HG02623 (cell line): ENCODE data around the gene CYP11A1.

Source experiments
- ATAC-seq: cut with Tn5 transposase; IDR thresholded peaks from one replicate; pipeline ENCODE4 v1.9.1; 2021; ENCODE audit warnings: moderate library complexity; ENCODE audit not compliant: unreplicated experiment

CYP11A1 gene

DNA sequence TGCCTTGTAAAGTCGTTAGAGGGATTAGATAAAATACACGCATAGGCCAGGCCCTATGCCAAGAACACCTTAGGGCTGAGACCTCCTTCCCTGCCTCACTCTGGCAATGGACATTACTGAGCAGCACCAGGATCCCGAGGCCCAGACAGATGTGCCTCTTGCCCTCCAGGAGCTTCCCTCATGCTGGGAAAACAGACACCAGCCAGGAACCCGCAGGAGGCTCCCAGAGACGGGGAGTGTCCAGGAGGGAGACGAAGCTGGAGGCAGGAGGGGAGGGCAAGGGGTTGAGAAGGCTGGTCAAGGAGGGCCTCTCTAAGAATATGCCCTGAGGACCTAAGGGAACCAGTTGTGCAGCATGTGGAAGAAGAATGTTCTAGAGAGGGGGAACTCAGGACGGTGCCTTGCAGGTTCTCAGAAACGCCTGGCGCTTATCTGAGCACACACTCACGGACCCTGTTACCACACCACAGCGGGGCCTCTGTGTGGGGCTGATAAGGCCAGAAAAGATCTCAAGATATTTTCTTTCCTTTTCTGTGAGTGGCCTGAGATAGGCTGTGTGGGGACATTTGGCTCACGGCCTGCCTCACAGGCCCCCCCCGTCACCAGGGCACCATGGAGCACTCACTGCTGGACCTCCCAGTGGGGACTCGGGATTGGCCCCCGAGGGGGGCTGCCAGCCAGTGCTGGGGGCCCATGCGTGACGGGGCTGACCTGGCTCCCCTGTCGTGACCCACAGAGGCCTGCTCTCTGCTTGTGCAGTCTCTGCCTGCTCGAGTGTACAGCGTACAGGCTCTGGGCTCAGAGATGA lies 22.0 kb upstream of the CYP11A1 start:
- ATAC-seq = no peak

DNA sequence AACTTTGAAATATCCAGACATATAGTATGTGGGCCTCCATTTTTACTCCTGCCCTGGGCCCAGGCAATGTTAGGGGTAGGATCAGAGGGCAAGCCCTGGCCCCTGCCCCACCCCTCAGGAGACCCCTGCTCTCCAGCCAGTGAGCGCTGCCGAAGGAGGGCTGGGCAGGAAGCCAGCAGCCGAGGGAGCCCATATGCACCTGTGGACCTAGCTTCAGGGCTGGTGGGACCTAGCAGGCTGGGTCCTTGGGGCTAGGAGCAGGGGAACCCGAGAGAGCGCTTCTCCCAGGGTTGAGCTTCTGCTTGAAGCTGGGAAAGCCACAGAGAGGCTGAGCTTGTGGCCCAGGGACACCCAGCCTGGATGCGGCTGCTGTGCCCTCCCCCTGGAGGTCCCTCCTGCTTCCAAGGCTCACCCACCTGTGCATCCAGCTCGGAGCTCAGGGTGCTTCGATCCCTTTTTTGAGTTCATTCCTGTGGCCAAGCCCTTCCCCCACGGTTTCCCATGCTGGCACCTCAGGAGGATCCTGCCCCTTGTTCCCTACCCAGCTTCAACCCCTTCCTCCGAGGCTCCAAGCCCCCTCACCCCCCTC lies 21.0 kb upstream of the CYP11A1 start:
- ATAC-seq = no peak

DNA sequence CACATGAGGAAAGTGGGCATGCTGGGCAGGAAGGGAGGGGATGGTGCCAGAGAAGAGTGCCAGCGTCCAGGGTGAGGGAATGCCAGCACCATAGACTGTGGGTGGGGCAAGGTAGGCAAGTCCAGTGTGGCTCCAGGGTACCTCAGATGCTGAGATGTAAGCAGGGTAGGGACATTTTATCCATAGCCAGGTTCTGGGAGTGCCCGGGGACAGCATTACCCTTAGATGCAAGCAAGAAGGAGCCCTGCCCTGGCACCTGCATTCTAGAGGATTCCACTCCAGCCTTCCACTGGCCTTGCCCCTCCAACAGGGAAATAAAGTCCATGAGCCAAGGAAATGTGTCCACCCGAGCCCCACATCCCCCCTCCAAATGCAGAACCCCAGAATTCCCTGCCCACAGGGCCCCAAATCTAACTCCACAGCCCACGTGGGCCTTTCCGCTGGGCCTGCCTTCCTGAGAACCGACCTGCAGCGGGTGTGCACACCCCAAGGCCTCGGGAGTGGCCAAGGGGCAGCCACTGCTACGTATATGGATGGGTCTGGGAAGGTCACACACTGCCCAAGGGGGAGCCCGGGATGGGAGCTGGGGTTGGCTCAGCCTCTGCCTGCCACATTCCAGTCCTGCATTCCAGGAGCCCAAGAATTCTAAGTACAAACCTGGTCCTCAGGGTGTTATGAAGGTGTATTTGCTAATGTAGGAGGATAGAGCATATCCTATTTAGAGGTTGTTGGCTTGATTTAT lies 20.3 kb upstream of the CYP11A1 start:
- ATAC-seq = no peak

DNA sequence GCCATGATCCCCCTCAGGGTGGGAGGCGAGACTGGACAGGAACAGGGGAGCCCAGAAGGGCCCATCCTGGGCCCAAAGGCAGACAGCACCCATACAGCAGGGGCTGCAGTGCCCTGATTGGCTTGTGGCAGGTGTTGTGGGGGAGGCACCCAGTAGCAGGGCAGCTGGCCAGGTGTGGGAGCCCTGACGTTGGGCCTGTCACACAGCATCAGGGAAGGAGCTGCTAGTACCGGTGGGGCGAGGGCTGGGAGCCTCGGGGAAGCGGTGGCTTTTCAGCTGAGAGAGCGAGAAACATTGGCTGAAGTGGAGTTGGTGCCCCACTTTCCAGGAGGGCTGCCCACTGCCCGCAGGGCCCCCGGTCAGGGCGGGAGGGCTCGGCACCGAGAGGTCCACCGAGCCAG lies 19.7 kb upstream of the CYP11A1 start:
- no peak for ATAC-seq

DNA sequence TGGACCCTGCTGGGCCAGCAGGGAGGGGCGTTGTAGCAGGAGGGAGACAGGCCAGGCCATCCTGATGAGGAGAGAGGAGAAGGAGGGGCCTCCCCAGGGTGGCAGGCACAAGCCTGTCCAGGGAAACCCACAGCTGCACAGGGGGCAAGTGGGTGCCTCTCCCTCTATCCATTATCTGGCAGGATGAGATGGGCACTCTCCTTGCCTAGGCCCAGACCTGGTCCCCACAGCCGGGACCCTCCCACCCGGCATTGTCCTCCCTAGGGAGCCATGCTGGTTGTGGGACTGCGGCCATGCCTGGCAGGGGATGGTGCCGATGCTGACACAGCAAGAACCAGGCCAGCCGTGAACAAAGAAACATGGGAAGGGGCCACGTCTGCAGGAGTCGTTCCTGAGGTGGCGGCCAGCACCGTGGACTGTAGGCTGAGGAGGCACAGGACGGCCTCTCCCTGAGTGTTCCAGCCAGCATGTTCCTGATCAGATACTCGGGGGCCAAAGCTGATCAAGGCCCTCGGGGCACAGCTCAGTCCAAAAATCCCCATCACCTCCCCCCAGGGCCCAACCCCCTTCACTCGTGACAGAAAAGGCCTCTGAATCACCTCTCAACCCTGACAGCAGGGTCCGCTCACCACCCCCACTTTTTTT lies 19.2 kb upstream of the CYP11A1 start:
- no peak for ATAC-seq

DNA sequence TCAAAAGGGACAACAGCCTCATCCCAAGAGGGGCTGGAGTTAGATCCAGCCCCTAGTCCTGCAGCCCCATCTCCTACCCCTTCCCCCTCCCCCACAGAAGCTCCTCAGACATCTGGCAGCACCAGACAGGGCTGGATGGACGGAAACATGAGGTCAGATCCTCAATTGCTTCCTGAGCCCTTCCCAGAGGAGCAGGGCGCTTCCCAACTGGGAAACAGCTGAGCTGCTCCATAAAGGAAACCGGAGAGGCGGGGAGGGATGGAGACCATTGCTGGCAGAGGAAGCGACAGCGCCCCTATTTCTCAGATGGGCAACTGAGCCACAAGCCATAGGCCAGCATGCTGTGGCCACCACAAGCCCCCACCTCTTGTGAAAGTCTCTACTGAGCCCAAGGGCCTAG lies 18.3 kb upstream of the CYP11A1 start:
- no peak for ATAC-seq

DNA sequence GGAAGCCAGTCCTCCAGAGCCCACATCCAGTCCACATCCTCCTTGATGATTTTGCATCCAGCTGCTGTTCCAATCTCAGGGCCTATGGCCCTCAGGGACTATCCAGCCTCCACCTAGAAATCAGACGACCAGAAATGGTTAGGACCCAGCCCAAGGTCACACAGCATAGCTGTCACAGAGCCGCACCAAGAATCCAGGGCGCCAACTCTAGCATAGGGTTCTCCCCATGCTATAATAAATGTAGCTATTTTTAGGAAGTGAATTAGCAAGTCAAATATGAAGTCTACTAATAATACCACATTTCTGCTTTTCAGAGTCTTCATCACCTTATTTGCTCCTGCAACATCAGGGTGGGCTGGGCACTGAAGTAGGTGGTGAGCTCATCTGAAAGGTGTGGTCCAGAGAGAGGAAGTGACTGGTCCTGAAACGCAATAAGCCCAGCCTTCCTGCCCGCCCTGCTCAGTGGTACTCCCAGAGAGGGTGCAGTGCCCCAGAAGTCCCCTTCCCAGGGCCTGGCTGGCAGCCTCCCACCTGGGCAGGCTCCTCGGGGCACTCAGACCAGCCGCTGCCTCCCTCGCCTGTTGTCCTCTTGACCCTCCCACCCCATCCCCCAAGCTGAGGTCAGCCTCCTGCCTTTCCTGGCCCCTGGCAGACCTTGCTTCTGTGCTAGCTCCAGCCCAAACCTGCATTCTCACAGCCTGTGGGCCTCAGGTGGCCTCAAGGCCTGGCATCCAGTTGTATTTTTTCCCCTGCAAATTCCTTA lies 17.6 kb upstream of the CYP11A1 start:
- ATAC-seq = peak; percentile 58

DNA sequence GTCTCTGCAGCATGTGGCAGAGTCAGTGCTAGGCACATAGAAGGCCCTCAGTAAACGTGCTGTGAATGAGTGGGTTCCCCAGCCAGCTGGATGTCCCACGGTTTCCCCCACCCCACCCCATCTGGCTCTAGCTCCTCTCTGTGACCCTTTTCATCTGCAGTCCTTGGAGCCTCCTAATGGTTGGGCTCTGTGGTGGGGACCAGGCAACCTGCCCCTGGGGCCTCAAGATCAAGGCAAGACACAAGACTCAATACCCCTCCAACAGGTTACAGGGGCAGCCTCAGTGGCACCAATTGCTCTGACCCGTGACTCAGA lies 17.1 kb upstream of the CYP11A1 start:
- ATAC-seq = no peak

DNA sequence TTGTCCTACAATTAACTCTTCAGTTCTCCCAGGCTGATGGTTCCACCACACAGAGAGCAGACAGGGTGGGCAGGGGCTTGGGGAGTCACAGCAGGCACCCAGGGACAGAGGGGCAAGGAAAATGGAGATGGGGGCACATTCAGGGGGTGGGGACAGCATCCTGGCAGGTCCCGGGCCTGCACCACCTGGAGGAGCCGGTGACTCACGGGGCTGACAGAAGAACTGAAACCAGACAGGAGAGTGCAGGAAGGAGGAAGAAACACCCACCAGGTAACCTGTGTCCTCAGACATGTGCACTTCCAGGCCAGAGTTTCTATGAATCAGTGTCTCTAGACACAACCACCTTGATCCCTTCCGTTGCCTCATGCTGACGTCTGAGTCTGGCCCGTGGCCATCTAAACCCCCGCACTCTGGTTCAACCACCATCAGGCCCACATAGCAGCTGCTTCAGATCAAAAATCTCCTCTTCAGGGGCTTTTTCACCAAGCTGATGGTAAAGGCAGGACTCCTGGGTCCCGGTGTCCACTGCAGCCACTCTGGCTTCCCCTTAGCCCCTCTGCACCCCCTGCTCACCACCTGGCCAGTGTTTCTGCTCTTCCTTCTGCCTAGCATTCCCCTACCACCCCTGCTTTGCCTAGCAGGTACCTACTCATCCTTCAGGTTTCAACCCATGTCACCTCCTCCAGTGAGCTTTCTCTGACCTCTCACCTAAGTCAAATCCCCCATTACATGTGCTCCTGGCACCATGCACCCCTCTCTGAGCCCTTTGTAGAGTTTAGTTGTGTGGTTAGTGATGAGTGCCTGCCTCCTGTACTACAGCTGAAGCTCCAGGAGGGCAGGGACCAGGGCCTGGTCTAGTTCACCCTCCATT lies 16.5 kb upstream of the CYP11A1 start:
- peak; percentile 40 for ATAC-seq

DNA sequence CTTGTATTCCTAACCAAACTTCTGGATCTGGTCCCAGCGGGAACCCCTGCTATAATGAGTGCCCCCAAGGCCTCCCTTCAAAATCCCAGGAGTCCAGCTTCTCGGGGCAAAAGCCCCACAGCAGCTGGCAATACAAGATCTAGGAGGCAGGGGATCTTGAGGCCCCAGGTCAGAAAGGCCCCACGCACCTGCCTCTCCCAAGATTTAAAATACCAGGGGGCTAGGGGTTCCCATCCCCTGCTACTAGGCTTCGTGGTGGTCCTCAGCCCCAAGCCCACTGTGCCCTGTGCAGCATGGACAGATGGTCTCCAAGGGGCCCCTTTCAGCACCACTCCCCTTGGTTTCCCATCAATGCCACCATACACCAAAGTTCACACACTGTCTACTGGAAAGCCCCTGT lies 15.8 kb upstream of the CYP11A1 start:
- ATAC-seq = no peak

DNA sequence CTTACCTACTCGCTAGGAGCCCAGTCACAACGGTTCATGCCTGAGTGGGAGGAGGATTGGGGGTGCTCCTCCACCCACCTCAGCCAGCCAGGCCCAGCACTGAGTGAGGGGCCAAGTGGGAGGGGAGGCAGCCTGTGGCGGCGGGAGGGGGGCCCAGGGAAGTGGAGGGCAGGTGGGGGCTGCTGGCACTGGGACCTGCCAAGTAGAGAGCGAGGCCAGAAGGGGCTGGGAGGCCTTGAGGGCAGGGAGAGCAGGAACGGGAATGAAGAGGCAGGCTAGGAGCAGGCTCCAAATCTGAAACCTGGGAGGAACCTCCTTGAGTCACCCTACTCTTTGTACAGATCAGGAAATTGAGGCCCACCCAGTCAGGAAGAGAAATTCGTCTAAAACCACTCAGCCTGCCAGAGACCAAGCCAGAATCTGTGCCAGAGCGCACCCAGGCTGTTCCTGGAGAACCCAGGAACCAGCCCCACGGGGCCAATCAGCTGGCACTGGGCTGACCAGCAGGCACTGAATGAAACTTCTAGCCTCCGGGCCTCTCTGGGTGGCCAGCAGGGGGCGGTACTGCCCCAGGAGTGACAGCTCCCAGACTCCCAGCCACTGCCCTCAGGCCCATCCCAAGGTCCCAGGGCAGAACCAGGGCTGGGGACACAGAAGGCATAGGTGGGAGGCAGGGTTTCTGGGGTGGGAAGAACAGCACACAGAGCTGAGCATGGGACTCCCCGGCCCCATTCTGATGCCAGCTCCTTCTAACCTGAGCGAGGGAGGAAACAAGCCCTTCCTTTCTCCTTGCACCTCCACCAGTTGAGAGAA lies 14.8 kb upstream of the CYP11A1 start:
- no peak for ATAC-seq

DNA sequence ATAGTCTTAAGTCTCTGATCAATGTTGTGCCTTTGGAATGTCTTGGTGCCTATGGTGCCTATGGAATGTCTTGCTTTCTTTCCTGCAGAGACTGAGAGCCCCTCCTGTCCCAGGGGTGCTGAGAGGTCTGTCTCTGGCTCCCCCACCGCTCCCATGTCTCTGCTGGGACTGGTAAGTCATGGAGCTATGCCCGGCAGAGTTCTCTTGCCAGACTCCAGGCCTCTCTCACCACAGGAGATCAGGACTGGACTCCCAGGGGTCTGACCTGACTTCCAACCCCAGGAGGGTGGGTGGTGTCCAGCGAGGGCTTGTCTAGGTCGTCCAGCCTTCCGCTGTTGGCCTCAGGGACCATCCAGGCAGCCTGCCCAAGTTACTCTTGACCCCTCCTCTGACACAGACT lies 14.0 kb upstream of the CYP11A1 start:
- no peak for ATAC-seq

DNA sequence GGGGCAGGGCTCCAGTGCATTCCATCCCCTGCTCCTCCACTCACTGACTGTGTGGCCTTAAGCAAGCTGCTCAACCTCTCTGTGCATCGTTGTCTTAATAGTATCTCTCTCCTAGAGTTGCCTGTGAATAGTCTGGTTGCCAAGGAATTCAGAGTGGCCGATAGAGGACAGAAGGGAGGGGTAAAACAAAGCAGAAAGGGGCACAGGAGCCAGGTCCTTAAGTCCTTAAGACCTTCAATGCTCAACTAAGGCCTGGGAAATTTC lies 13.7 kb upstream of the CYP11A1 start:
- no peak for ATAC-seq

DNA sequence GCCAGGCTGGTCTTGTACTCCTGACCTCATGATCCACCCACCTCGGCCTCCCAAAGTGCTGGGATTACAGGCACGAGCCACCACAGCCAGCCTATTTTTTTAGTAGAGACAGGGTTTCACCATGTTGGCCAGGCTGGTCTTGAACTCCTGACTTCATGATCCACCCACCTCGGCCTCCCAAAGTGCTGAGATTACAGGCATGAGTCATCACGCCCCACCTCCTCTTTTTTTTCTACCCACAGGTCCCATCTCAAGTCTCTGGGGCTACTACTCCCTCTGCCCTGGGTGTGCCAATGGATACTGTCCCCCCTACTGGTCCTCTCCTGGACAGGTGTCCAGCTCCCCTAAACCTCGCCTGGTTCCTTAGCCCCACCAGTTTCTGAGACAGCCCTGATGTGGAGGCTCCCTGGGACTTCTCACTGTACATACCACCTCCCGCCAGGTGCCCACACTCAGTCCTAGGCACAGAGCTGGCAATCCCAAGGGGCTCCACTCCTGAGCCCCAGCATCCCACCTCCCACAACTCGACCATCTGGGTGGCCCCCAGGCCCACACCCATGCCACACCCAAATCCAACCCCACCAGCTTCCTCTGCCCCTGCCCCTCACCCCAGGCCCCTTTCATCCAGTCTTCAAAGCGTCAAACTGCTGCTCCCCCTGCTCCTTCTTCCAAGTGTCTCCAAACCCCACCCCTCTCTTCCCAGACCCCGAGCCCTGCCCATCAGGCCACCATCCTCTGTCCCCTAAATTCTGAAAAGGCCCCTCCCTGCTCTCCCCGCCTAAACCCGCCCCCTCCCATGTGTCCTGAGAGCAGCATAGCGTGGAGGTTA lies 13.1 kb upstream of the CYP11A1 start:
- no peak for ATAC-seq

DNA sequence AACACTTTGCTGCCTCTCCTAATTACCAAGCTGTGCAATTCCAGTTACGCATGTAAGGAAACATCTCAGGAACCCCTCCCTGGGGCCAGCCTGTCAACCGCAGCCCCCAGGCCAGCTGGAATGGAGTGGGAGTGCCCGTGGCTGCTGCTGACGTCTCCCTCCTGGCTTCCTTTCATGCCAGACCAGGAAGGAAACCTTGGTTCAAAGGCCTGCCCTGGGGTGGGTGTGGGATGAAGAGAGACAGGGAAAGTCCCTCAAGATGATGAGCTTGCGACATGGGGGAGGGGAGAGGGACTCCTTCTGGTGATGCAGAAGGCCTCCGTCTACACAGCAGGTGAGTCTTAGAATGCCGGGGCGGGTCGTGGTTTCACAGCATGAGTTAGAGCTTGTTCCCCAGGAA lies 11.4 kb upstream of the CYP11A1 start:
- ATAC-seq = no peak

DNA sequence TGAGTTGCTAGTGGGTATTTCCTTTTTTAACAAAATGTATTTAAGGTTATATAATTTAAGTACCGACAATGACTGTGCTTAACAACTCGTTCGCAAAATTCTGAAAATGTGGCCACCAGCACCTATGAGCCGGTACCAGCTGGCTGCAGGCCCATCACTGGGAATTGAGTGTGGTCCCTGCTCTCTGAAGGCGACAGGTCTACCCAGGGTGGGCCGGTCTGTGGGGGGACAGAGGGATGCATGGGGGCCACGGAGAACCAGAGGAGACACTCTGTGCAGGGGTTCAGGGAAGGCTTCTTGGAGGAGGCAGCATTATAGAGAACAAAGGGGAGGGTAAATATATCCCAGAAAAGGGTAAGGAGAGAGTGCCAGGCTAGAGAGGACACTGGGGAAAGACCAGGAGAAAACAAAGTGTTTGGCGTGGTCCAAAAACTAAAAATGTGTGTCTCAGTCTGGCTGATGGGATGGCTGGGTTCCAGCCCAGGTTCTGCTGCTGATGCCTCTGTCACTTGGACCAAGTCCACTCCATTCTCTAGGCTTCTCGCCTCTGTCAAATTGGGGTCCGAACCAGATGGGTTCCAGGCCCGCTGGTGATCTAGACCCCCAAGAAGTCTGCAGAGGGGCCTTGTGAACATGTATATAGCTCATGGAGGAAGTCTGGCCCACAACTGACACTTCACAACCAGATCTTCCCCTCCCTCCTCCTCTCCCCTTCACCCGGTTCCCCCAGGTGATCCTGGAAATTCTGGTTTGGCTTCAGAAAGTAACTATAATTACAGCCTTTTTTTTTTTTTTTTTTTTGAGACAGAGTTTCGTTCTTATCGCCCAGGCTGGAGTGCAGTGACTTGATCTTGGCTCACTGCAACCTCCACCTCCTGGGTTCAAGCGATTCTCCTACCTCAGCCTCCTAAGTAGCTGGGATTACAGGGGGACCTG lies 10.7 kb upstream of the CYP11A1 start:
- no peak for ATAC-seq

DNA sequence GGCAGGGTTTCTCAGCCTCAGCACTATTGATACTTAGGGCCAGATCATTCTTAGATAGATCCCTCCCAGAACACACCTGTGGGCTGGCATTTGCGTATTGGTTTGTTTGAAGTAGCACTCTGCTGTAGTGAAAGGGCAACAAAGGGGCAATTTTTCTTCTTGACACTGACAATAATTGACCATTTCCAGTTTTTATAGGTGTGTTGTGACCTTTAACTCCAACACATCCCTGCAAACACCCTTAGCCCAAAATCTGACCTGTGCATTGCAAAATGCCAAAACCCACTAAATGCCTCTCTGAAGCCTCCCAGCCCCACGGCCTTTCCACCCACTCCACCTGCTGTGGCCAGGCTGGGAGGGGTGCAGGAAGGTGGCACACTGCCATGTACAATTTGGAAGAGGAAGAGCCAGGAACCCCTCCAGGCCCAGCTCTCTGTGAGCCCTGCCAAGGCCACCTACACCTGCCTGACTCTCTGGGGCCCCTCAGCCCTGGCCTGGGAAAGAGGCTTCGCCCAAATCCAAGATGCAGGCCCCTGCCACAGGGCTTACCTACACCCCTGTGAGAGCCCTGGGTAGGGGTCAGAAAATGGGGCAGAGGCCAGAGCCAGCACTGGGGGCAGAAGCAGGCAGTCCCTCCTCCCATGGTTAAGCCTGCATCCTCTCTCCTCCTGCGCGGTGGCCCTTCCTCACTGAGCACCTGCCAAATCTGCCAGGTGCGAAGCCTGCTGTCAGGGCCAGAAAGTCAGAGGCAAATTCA lies 9.6 kb upstream of the CYP11A1 start:
- no peak for ATAC-seq
